Measurements from ENCODE around the gene MRPL47. TPM values are rescaled to one million over a fixed set of nuclear protein-coding genes. Genes with fewer than 3 reads are reported as not detected.

The MRPL47 gene
- total and polyA plus RNA-seq, 2 experiments from 2014 or later, result 46.7 to 229 TPM

DNA sequence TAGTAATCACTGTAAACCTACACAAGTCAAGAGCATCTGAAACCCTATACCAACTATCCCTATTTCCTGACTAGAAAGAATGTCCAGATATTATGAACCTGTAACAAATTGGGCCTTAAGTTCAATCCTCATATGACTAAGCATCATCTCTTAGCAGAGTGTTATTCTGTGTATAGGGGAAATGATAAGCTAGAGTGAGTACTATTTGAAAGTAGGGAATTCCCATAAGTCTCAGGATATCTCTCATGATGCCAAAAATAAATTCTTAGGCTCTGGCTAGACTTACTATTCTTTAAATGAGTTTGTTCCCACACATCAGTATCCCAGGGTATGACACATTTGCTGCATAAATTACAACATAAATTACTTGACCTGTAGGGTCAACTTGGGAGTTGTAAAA lies 15.3 kb downstream of the MRPL47 start:
- Mint-ChIP-seq H3K4me1 (no peaks in the 10 kb centered on the region), H3K4me3 (no peak overlapping the region), H3K27ac (no peak overlapping the region), H3K36me3 (ENCODE audit: low read depth) (peaks cover 65% of the 10 kb centered on the region; the same call in 2 of the 3 replicates), H3K9me3 (no peaks in the 10 kb centered on the region), H3K27me3 (ENCODE audit: insufficient read depth, low read depth, poor library complexity) (peaks cover 3% of the 10 kb centered on the region)
- H3K4me2 ChIP-seq, result no peak overlapping the region
- H2AFZ ChIP-seq, result no peak overlapping the region
- no peaks in the 10 kb centered on the region for H3K4me1 ChIP-seq (ENCODE audit: insufficient read depth)
- no peak for DNase-seq (ENCODE audit: low spot score)
- H3K79me2 ChIP-seq (replicated peaks; ENCODE audit: insufficient read depth), result no peaks in the 10 kb centered on the region
- ATAC-seq, result no peak
- H3K9me2 ChIP-seq (ENCODE audit: insufficient read depth), result no peaks in the 10 kb centered on the region
- TF ChIP-seq, protein P1, sequence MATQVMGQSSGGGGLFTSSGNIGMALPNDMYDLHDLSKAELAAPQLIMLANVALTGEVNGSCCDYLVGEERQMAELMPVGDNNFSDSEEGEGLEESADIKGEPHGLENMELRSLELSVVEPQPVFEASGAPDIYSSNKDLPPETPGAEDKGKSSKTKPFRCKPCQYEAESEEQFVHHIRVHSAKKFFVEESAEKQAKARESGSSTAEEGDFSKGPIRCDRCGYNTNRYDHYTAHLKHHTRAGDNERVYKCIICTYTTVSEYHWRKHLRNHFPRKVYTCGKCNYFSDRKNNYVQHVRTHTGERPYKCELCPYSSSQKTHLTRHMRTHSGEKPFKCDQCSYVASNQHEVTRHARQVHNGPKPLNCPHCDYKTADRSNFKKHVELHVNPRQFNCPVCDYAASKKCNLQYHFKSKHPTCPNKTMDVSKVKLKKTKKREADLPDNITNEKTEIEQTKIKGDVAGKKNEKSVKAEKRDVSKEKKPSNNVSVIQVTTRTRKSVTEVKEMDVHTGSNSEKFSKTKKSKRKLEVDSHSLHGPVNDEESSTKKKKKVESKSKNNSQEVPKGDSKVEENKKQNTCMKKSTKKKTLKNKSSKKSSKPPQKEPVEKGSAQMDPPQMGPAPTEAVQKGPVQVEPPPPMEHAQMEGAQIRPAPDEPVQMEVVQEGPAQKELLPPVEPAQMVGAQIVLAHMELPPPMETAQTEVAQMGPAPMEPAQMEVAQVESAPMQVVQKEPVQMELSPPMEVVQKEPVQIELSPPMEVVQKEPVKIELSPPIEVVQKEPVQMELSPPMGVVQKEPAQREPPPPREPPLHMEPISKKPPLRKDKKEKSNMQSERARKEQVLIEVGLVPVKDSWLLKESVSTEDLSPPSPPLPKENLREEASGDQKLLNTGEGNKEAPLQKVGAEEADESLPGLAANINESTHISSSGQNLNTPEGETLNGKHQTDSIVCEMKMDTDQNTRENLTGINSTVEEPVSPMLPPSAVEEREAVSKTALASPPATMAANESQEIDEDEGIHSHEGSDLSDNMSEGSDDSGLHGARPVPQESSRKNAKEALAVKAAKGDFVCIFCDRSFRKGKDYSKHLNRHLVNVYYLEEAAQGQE (IDR thresholded peaks at IDR 0.05; ENCODE audit: unreplicated experiment), result no peak
- TF ChIP-seq, protein P2, sequence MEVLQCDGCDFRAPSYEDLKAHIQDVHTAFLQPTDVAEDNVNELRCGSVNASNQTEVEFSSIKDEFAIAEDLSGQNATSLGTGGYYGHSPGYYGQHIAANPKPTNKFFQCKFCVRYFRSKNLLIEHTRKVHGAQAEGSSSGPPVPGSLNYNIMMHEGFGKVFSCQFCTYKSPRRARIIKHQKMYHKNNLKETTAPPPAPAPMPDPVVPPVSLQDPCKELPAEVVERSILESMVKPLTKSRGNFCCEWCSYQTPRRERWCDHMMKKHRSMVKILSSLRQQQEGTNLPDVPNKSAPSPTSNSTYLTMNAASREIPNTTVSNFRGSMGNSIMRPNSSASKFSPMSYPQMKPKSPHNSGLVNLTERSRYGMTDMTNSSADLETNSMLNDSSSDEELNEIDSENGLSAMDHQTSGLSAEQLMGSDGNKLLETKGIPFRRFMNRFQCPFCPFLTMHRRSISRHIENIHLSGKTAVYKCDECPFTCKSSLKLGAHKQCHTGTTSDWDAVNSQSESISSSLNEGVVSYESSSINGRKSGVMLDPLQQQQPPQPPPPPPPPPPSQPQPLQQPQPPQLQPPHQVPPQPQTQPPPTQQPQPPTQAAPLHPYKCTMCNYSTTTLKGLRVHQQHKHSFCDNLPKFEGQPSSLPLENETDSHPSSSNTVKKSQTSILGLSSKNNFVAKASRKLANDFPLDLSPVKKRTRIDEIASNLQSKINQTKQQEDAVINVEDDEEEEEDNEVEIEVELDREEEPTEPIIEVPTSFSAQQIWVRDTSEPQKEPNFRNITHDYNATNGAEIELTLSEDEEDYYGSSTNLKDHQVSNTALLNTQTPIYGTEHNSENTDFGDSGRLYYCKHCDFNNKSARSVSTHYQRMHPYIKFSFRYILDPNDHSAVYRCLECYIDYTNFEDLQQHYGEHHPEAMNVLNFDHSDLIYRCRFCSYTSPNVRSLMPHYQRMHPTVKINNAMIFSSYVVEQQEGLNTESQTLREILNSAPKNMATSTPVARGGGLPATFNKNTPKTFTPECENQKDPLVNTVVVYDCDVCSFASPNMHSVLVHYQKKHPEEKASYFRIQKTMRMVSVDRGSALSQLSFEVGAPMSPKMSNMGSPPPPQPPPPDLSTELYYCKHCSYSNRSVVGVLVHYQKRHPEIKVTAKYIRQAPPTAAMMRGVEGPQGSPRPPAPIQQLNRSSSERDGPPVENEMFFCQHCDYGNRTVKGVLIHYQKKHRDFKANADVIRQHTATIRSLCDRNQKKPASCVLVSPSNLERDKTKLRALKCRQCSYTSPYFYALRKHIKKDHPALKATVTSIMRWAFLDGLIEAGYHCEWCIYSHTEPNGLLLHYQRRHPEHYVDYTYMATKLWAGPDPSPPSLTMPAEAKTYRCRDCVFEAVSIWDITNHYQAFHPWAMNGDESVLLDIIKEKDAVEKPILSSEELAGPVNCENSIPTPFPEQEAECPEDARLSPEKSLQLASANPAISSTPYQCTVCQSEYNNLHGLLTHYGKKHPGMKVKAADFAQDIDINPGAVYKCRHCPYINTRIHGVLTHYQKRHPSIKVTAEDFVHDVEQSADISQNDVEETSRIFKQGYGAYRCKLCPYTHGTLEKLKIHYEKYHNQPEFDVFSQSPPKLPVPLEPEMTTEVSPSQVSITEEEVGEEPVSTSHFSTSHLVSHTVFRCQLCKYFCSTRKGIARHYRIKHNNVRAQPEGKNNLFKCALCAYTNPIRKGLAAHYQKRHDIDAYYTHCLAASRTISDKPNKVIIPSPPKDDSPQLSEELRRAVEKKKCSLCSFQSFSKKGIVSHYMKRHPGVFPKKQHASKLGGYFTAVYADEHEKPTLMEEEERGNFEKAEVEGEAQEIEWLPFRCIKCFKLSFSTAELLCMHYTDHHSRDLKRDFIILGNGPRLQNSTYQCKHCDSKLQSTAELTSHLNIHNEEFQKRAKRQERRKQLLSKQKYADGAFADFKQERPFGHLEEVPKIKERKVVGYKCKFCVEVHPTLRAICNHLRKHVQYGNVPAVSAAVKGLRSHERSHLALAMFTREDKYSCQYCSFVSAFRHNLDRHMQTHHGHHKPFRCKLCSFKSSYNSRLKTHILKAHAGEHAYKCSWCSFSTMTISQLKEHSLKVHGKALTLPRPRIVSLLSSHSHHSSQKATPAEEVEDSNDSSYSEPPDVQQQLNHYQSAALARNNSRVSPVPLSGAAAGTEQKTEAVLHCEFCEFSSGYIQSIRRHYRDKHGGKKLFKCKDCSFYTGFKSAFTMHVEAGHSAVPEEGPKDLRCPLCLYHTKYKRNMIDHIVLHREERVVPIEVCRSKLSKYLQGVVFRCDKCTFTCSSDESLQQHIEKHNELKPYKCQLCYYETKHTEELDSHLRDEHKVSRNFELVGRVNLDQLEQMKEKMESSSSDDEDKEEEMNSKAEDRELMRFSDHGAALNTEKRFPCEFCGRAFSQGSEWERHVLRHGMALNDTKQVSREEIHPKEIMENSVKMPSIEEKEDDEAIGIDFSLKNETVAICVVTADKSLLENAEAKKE (CRISPR knock-in tag; IDR thresholded peaks at IDR 0.05), result no peak
- TF ChIP-seq, protein P3, sequence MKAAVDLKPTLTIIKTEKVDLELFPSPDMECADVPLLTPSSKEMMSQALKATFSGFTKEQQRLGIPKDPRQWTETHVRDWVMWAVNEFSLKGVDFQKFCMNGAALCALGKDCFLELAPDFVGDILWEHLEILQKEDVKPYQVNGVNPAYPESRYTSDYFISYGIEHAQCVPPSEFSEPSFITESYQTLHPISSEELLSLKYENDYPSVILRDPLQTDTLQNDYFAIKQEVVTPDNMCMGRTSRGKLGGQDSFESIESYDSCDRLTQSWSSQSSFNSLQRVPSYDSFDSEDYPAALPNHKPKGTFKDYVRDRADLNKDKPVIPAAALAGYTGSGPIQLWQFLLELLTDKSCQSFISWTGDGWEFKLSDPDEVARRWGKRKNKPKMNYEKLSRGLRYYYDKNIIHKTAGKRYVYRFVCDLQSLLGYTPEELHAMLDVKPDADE (IDR thresholded peaks at IDR 0.05), result no peak
- TF ChIP-seq ZNF331 (CRISPR knock-in tag; IDR thresholded peaks at IDR 0.05; ENCODE audit: low read depth) (no peak), POLR2AphosphoS5 (IDR thresholded peaks at IDR 0.05; ENCODE audit: low read depth) (no peak), STAT1 (IDR thresholded peaks at IDR 0.05; ENCODE audit: unreplicated experiment) (no peak), NANOG (IDR thresholded peaks at IDR 0.05; ENCODE audit: borderline replicate concordance) (no peak), EZH2 (IDR thresholded peaks at IDR 0.05; ENCODE audit: low read depth, unreplicated experiment) (no peak), JUNB (IDR thresholded peaks at IDR 0.05; ENCODE audit: unreplicated experiment) (no peak), CREB1 (CRISPR knock-in tag; IDR thresholded peaks at IDR 0.05; ENCODE audit: low read depth) (no peak), ZNF114 (CRISPR knock-in tag; IDR thresholded peaks at IDR 0.05) (no peak), EZH2phosphoT487 (IDR thresholded peaks at IDR 0.05; ENCODE audit: unreplicated experiment) (no peak)
- TF ChIP-seq, protein P4, sequence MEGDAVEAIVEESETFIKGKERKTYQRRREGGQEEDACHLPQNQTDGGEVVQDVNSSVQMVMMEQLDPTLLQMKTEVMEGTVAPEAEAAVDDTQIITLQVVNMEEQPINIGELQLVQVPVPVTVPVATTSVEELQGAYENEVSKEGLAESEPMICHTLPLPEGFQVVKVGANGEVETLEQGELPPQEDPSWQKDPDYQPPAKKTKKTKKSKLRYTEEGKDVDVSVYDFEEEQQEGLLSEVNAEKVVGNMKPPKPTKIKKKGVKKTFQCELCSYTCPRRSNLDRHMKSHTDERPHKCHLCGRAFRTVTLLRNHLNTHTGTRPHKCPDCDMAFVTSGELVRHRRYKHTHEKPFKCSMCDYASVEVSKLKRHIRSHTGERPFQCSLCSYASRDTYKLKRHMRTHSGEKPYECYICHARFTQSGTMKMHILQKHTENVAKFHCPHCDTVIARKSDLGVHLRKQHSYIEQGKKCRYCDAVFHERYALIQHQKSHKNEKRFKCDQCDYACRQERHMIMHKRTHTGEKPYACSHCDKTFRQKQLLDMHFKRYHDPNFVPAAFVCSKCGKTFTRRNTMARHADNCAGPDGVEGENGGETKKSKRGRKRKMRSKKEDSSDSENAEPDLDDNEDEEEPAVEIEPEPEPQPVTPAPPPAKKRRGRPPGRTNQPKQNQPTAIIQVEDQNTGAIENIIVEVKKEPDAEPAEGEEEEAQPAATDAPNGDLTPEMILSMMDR (conservative IDR thresholded peaks at IDR 0.05; ENCODE audit: low read depth in 2 of 2), result no peak
- peaks cover 4% of the 10 kb centered on the region; the same call in 1 of the 2 replicates for H3F3A ChIP-seq (replicated peaks; ENCODE audit: low read depth)
- peaks cover 15% of the 10 kb centered on the region; the same call in 1 of the 2 replicates for H4K20me1 ChIP-seq (replicated peaks; ENCODE audit: insufficient read depth)
- peaks cover 54% of the 10 kb centered on the region for H3K36me3 ChIP-seq (ENCODE audit: insufficient read depth)
- H3K27me3 ChIP-seq (ENCODE audit: insufficient read depth), result no peaks in the 10 kb centered on the region
- no peak overlapping the region for H3K4me3 ChIP-seq
- H3K27ac ChIP-seq (ENCODE audit: low read depth), result no peak overlapping the region

Measured in GM23338 (cell line).